HG03103 (cell line): ENCODE data around the gene PDXDC1.
"Not testable (repeated sequence)": the region's sequence is repeated elsewhere in the genome, so short reads cannot be mapped to it uniquely, and the experiment has no call there.

ENCODE experiments used
- ATAC-seq: cut with Tn5 transposase; IDR thresholded peaks from one replicate; pipeline ENCODE4 v1.9.1; 2021; ENCODE audit warnings: low read depth; ENCODE audit not compliant: unreplicated experiment

The PDXDC1 gene

GRCh38 chr16:15057681-15058417 is 83.0 kb downstream of the PDXDC1 start:
- no peak for ATAC-seq

- no peak for ATAC-seq
Observed at GRCh38 chr16:15059324-15059723, 84.5 kb downstream of the PDXDC1 start.

GRCh38 chr16:15062085-15062810 is 87.4 kb downstream of the PDXDC1 start:
- not testable (repeated sequence) for ATAC-seq

GRCh38 chr16:15065961-15066360 is 91.1 kb downstream of the PDXDC1 start:
- ATAC-seq, result not testable (repeated sequence)

- not testable (repeated sequence) for ATAC-seq
Observed at GRCh38 chr16:15066690-15067089, 91.9 kb downstream of the PDXDC1 start.

- ATAC-seq, result not testable (repeated sequence)
Observed at GRCh38 chr16:15071013-15071412, 96.2 kb downstream of the PDXDC1 start.

GRCh38 chr16:15071916-15072769 is 97.3 kb downstream of the PDXDC1 start:
- ATAC-seq, result not testable (repeated sequence)

- ATAC-seq, result no peak
Observed at GRCh38 chr16:15073101-15073500, 98.3 kb downstream of the PDXDC1 start.

- ATAC-seq, result not testable (repeated sequence)
Observed at GRCh38 chr16:15076161-15076560, 101.3 kb downstream of the PDXDC1 start.

- ATAC-seq, result not testable (repeated sequence)
Observed at GRCh38 chr16:15080883-15081282, 106.1 kb downstream of the PDXDC1 start.

GRCh38 chr16:15082788-15083187 is 108.0 kb downstream of the PDXDC1 start:
- not testable (repeated sequence) for ATAC-seq

GRCh38 chr16:15090663-15091269 is 115.9 kb downstream of the PDXDC1 start:
- ATAC-seq, result not testable (repeated sequence)

- ATAC-seq, result not testable (repeated sequence)
Observed at GRCh38 chr16:15093571-15093954, 118.7 kb downstream of the PDXDC1 start.

GRCh38 chr16:15093955-15094827 is 119.4 kb downstream of the PDXDC1 start, which contains the start of gene RRN3:
TSS of gene RRN3 (minus strand) at chr16:15094272. CDS start at chr16:15094233, 39 bp downstream.
- peak; percentile 97 for ATAC-seq

- not testable (repeated sequence) for ATAC-seq
Observed at GRCh38 chr16:15096583-15096972, 121.8 kb downstream of the PDXDC1 start.

- not testable (repeated sequence) for ATAC-seq
Observed at GRCh38 chr16:15099366-15099909, 124.6 kb downstream of the PDXDC1 start.

GRCh38 chr16:15100372-15100987 is 125.7 kb downstream of the PDXDC1 start:
- ATAC-seq, result not testable (repeated sequence)

- not testable (repeated sequence) for ATAC-seq
Observed at GRCh38 chr16:15127641-15128425, 153.0 kb downstream of the PDXDC1 start.
